ENCODE data around the gene RAB3A. TPM values are rescaled to one million over a fixed set of nuclear protein-coding genes. Genes with fewer than 3 reads are reported as not detected.

RAB3A gene
- total and polyA plus RNA-seq, 5 experiments from 2014 or later: 1.3 to 3.8 (median 2.3) TPM

GRCh38 chr19:18230941-18231734, 27.3 kb upstream of the RAB3A start:
- Mint-ChIP-seq H3K4me3 (no peak overlapping the region), H3K9me3 (peaks cover 0 to 15% (median 8%) of the 10 kb centered on the region in 9 donors), H3K27ac (no peak overlapping the region), H3K36me3 (peaks cover 2 to 7% (median 2%) of the 10 kb centered on the region in 3 donors), H3K27me3 (peaks cover 39 to 87% (median 62%) of the 10 kb centered on the region in 5 donors), H3K4me1 (peaks cover 8 to 11% (median 10%) of the 10 kb centered on the region in 4 donors)
- ATAC-seq (no peak), DNase-seq (no peak)
- POLR2A ChIA-PET: interaction anchor here (0.6 kb wide), 1 partner anchor 116 kb away, joined by 7 read pairs; no protein-coding TSS in a partner anchor

- Mint-ChIP-seq H3K4me1 (peaks cover 8 to 20% (median 19%) of the 10 kb centered on the region in 4 donors), H3K27me3 (peaks cover 32 to 87% (median 62%) of the 10 kb centered on the region in 5 donors), H3K36me3 (peaks cover 0 to 7% (median 2%) of the 10 kb centered on the region in 3 donors), H3K4me3 (no peak overlapping the region), H3K9me3 (peaks cover 0 to 15% (median 8%) of the 10 kb centered on the region in 9 donors), H3K27ac (peak overlapping the region in 1 of 10 donors; percentile 61)
- DNase-seq (no peak), ATAC-seq (no peak)
- POLR2A ChIA-PET: no interaction called here
Observed at GRCh38 chr19:18229915-18230314, 26.1 kb upstream of the RAB3A start.

- POLR2A ChIA-PET: no interaction called here
- H3K4me1 Mint-ChIP-seq: peaks cover 12 to 24% (median 22%) of the 10 kb centered on the region in 4 donors
- H3K27ac Mint-ChIP-seq: peak overlapping the region in 1 of 10 donors; percentile 7
- H3K4me3 Mint-ChIP-seq: no peak overlapping the region
- H3K27me3 Mint-ChIP-seq: peaks cover 36 to 87% (median 62%) of the 10 kb centered on the region in 5 donors
- peaks cover 2 to 7% (median 3%) of the 10 kb centered on the region in 3 donors for H3K36me3 Mint-ChIP-seq
- H3K9me3 Mint-ChIP-seq: peaks cover 0 to 15% (median 8%) of the 10 kb centered on the region in 9 donors
- DNase-seq: no peak
- ATAC-seq: no peak
Observed at GRCh38 chr19:18229474-18229873, 25.6 kb upstream of the RAB3A start.

GRCh38 chr19:18227781-18228271, 24.0 kb upstream of the RAB3A start:
- no peak for ATAC-seq
- Mint-ChIP-seq H3K27me3 (peaks cover 34 to 86% (median 57%) of the 10 kb centered on the region in 5 donors), H3K4me3 (no peak overlapping the region), H3K36me3 (peaks cover 0 to 6% (median 2%) of the 10 kb centered on the region in 3 donors), H3K9me3 (peaks cover 0 to 8% (median 0%) of the 10 kb centered on the region in 9 donors), H3K27ac (peak overlapping the region in 1 of 10 donors; percentile 13), H3K4me1 (peaks cover 12 to 32% (median 26%) of the 10 kb centered on the region in 4 donors)
- POLR2A ChIA-PET: no interaction called here
- DNase-seq: no peak

- Mint-ChIP-seq H3K27me3 (peaks cover 30 to 86% (median 56%) of the 10 kb centered on the region in 5 donors), H3K36me3 (peaks cover 0 to 6% (median 0%) of the 10 kb centered on the region in 3 donors), H3K9me3 (peaks cover 0 to 5% (median 0%) of the 10 kb centered on the region in 9 donors), H3K27ac (peak overlapping the region in 1 of 10 donors; percentile 13), H3K4me3 (peak overlapping the region in 2 of 10 donors; percentile 35 to 56), H3K4me1 (peaks cover 10 to 32% (median 23%) of the 10 kb centered on the region in 4 donors)
- no peak for ATAC-seq
- POLR2A ChIA-PET: interaction anchor here (0.7 kb wide), 1 partner anchor 21 kb away, joined by 4 read pairs; no protein-coding TSS in a partner anchor
- no peak for DNase-seq
Observed at GRCh38 chr19:18226956-18227780, 23.3 kb upstream of the RAB3A start.

GRCh38 chr19:18225702-18226468, 22.0 kb upstream of the RAB3A start, which contains the start of gene PDE4C:
Gene PDE4C (minus strand): TSS chr19:18226438. CDS start chr19:18226415, 23 bp downstream.
- peaks cover 0 to 6% (median 0%) of the 10 kb centered on the region in 3 donors for H3K36me3 Mint-ChIP-seq
- H3K4me3 Mint-ChIP-seq: peak within 1 kb of the TSS in 8 of 10 donors; percentile 16 to 92 (median 88)
- H3K27ac Mint-ChIP-seq: no peak within 1 kb of the TSS
- peak in 1 of 10 donors; percentile 10 for DNase-seq
- POLR2A ChIA-PET: no interaction called here
- H3K9me3 Mint-ChIP-seq: peaks cover 0 to 4% (median 0%) of the 10 kb centered on the region in 9 donors
- ATAC-seq: peak in 1 of 2 donors; percentile 16
- H3K27me3 Mint-ChIP-seq: peaks cover 29 to 86% (median 56%) of the 10 kb centered on the region in 5 donors
- H3K4me1 Mint-ChIP-seq: peaks cover 13 to 37% (median 24%) of the 10 kb centered on the region in 4 donors

GRCh38 chr19:18225355-18225701, 21.5 kb upstream of the RAB3A start:
- H3K36me3 Mint-ChIP-seq: peaks cover 0 to 6% (median 0%) of the 10 kb centered on the region in 3 donors
- peaks cover 15 to 37% (median 26%) of the 10 kb centered on the region in 4 donors for H3K4me1 Mint-ChIP-seq
- POLR2A ChIA-PET: interaction anchor here (1.8 kb wide), 1 partner anchor 8 kb away, joined by 5 read pairs; no protein-coding TSS in a partner anchor
- ATAC-seq (no peak), DNase-seq (no peak)
- peaks cover 0 to 2% (median 0%) of the 10 kb centered on the region in 9 donors for H3K9me3 Mint-ChIP-seq
- peaks cover 24 to 86% (median 54%) of the 10 kb centered on the region in 5 donors for H3K27me3 Mint-ChIP-seq
- no peak overlapping the region for H3K27ac Mint-ChIP-seq
- peak overlapping the region in 8 of 10 donors; percentile 16 to 92 (median 88) for H3K4me3 Mint-ChIP-seq

- peaks cover 15 to 37% (median 26%) of the 10 kb centered on the region in 4 donors for H3K4me1 Mint-ChIP-seq
- no peaks in the 10 kb centered on the region for H3K9me3 Mint-ChIP-seq
- ATAC-seq (peak; percentile 90 to 98), DNase-seq (peak; percentile 65 to 92 (median 76))
- peaks cover 22 to 83% (median 52%) of the 10 kb centered on the region in 5 donors for H3K27me3 Mint-ChIP-seq
- peaks cover 0 to 6% (median 0%) of the 10 kb centered on the region in 3 donors for H3K36me3 Mint-ChIP-seq
- POLR2A ChIA-PET: interaction anchor here (0.8 to 1.8 kb wide), 2 partner anchors 8 to 30 kb away, joined by 3 to 5 read pairs; no protein-coding TSS in a partner anchor
- peak overlapping the region; percentile 76 to 92 (median 87) for H3K4me3 Mint-ChIP-seq
- peak overlapping the region in 4 of 10 donors; percentile 57 to 67 (median 64) for H3K27ac Mint-ChIP-seq
Observed at GRCh38 chr19:18224525-18225354, 20.9 kb upstream of the RAB3A start.

- no peaks in the 10 kb centered on the region for H3K9me3 Mint-ChIP-seq
- ATAC-seq (peak in 1 of 2 donors; percentile 24), DNase-seq (peak in 1 of 10 donors; percentile 22)
- H3K36me3 Mint-ChIP-seq: peaks cover 0 to 6% (median 0%) of the 10 kb centered on the region in 3 donors
- POLR2A ChIA-PET: interaction anchor here (0.8 to 1.8 kb wide), 3 partner anchors 9 to 56 kb away, joined by 3 to 5 read pairs (median 3); no protein-coding TSS in a partner anchor
- H3K4me1 Mint-ChIP-seq: peaks cover 15 to 37% (median 26%) of the 10 kb centered on the region in 4 donors
- H3K4me3 Mint-ChIP-seq: peak overlapping the region; percentile 76 to 92 (median 87)
- peaks cover 19 to 78% (median 49%) of the 10 kb centered on the region in 5 donors for H3K27me3 Mint-ChIP-seq
- peak overlapping the region in 3 of 10 donors; percentile 57 to 67 (median 63) for H3K27ac Mint-ChIP-seq
Observed at GRCh38 chr19:18223860-18224524, 20.1 kb upstream of the RAB3A start.
